Measurements from ENCODE around the gene OSER1. TPM values are rescaled to one million over a fixed set of nuclear protein-coding genes. Genes with fewer than 3 reads are reported as not detected.
"Not testable (repeated sequence)": the region's sequence is repeated elsewhere in the genome, so short reads cannot be mapped to it uniquely, and the experiment has no call there.

OSER1 gene
- total and polyA plus RNA-seq, 2 experiments from 2014 or later, result 28.5 to 35.2 TPM

GRCh38 chr20:44199877-44200276 is 10.7 kb downstream of the OSER1 start:
- Histone ChIP-seq H3K9me3 (ENCODE audit: low read depth) (no peaks in the 10 kb centered on the region), H3K4me3 (no peak overlapping the region), H3K36me3 (peaks cover 50% of the 10 kb centered on the region), H3K27me3 (no peaks in the 10 kb centered on the region), H3K4me1 (ENCODE audit: low read depth) (peaks cover 12% of the 10 kb centered on the region), H3K27ac (no peak overlapping the region)
- TF ChIP-seq CTCF (IDR thresholded peaks at IDR 0.05; ENCODE audit: low read depth, low read length), result no peak
- DNase-seq (ENCODE audit: low read depth in 1 of 2, low spot score in 1 of 2), result no peak

DNA sequence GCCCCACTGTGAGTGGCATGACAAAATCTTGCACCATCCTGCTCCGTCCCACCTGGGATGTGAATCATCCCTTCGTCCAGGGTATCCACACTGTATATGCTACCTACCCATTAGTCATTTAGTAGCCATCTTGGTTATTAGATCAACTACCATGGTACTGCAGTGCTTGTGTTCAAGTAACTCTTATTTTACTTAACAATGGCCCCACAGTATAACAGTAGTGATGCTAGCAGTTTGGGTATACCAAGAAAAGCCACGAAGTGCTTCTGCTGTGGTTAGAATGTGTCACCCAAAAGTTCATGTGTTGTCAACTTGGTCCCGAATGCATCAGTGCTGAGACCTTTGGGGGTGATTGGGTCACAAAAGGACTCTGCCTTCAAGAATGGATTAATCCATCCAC is 11.7 kb downstream of the OSER1 start:
- TF ChIP-seq CTCF (IDR thresholded peaks at IDR 0.05; ENCODE audit: low read depth, low read length), result no peak
- no peaks in the 10 kb centered on the region for H3K27me3 ChIP-seq
- H3K9me3 ChIP-seq (ENCODE audit: low read depth), result no peaks in the 10 kb centered on the region
- H3K36me3 ChIP-seq, result peaks cover 50% of the 10 kb centered on the region
- DNase-seq (ENCODE audit: low read depth in 1 of 2, low spot score in 1 of 2), result no peak
- no peak overlapping the region for H3K27ac ChIP-seq
- H3K4me3 ChIP-seq, result no peak overlapping the region
- peaks cover 12% of the 10 kb centered on the region for H3K4me1 ChIP-seq (ENCODE audit: low read depth)

- no peaks in the 10 kb centered on the region for H3K4me1 ChIP-seq (ENCODE audit: low read depth)
- peak; percentile 19 for TF ChIP-seq CTCF (IDR thresholded peaks at IDR 0.05; ENCODE audit: low read depth, low read length)
- H3K27ac ChIP-seq, result peak overlapping the region; percentile 55
- no peak overlapping the region for H3K4me3 ChIP-seq
- H3K36me3 ChIP-seq, result peaks cover 43% of the 10 kb centered on the region
- no peaks in the 10 kb centered on the region for H3K27me3 ChIP-seq
- H3K9me3 ChIP-seq (ENCODE audit: low read depth), result no peaks in the 10 kb centered on the region
- no peak for DNase-seq (ENCODE audit: low read depth in 1 of 2, low spot score in 1 of 2)
These were observed 14.3 kb downstream of the OSER1 start for GRCh38 chr20:44196271-44196670.

- H3K9me3 ChIP-seq (ENCODE audit: low read depth), result no peaks in the 10 kb centered on the region
- TF ChIP-seq CTCF (IDR thresholded peaks at IDR 0.05; ENCODE audit: low read depth, low read length), result no peak
- H3K36me3 ChIP-seq, result peaks cover 37% of the 10 kb centered on the region
- no peak overlapping the region for H3K4me3 ChIP-seq
- H3K27me3 ChIP-seq, result no peaks in the 10 kb centered on the region
- no peaks in the 10 kb centered on the region for H3K4me1 ChIP-seq (ENCODE audit: low read depth)
- DNase-seq (ENCODE audit: low read depth in 1 of 2, low spot score in 1 of 2), result no peak
- peak overlapping the region; percentile 73 for H3K27ac ChIP-seq
These were observed 15.0 kb downstream of the OSER1 start for GRCh38 chr20:44195605-44196004.

GRCh38 chr20:44193801-44194200 is 16.8 kb downstream of the OSER1 start:
- Histone ChIP-seq H3K4me1 (ENCODE audit: low read depth) (peaks cover 5% of the 10 kb centered on the region), H3K9me3 (ENCODE audit: low read depth) (no peaks in the 10 kb centered on the region), H3K27ac (no peak overlapping the region), H3K27me3 (no peaks in the 10 kb centered on the region), H3K4me3 (no peak overlapping the region), H3K36me3 (peaks cover 22% of the 10 kb centered on the region)
- DNase-seq (ENCODE audit: low read depth in 1 of 2, low spot score in 1 of 2), result no peak
- no peak for TF ChIP-seq CTCF (IDR thresholded peaks at IDR 0.05; ENCODE audit: low read depth, low read length)

- DNase-seq (ENCODE audit: low read depth in 1 of 2, low spot score in 1 of 2); H3K4me3 ChIP-seq; H3K9me3 ChIP-seq (ENCODE audit: low read depth); H3K36me3 ChIP-seq; H3K27me3 ChIP-seq; H3K27ac ChIP-seq: not testable (repeated sequence)
- peaks cover 21% of the 10 kb centered on the region for H3K4me1 ChIP-seq (ENCODE audit: low read depth)
These were observed 18.9 kb downstream of the OSER1 start for GRCh38 chr20:44191640-44192039.
